ENCODE results near the gene RAD51B.

- no peak for TF ChIP-seq YY1 (IDR thresholded peaks at IDR 0.05; ENCODE audit: insufficient read depth, insufficient replicate concordance, low read depth, low read length)
- no peak for TF ChIP-seq CEBPB (IDR thresholded peaks at IDR 0.05; ENCODE audit: borderline replicate concordance, low read depth, low read length)
Observed at GRCh38 chr14:68222726-68223125, 403.1 kb downstream of the RAD51B start.

Data from HepG2 (cell line).